HCT116 (cell line): ENCODE data around the gene LSM2. TPM values are rescaled to one million over a fixed set of nuclear protein-coding genes. Genes with fewer than 3 reads are reported as not detected.

Source experiments
- ATAC-seq: fragments of 200-7000 bp; cut with Tn5 transposase; 2 replicates; pipeline ENCODE4 v1.9.1; 2020; ENCODE audit warnings: mild to moderate bottlenecking, moderate library complexity
- BruUV-seq: library from RNA; stranded (reverse); fragments of 400-500 nt; replicated peaks from 2 replicates; lab custom pipeline; 2021; lab: Mats Ljungman, UMichigan
- CTCF ChIA-PET: fragments of 300-600 bp; sonication (Branson Sonifier 250); formaldehyde crosslinking; loops from one replicate; lab custom pipeline; 2021; ENCODE audit warnings: antibody characterized with exemption; lab: Charles Lee
- POLR2A ChIA-PET: fragments of 300-600, 350-600 bp; sonication (Branson Sonifier 250); formaldehyde crosslinking; loops from one replicate; lab custom pipeline; 2021; ENCODE audit warnings: antibody characterized with exemption; lab: Charles Lee
- RAD21 ChIA-PET, 2 experiments: fragments of 300-600 bp; sonication (Branson Sonifier 250); formaldehyde crosslinking; loops; one replicate each; lab custom pipeline; 2023; ENCODE audit warnings: low total read pairs in 2 of 2; ENCODE audit not compliant: uncharacterized antibody in 2 of 2, unreplicated experiment in 2 of 2, low non-redundant PET in 1 of 2; lab: Charles Lee
- DNase-seq: peaks from one replicate; pipeline ENCODE4 v3.0.0-alpha.2; 2010; ENCODE audit warnings: low read depth, low spot score
- H2AFZ ChIP-seq: fragments of 200-600 bp; shearing (Covaris generic), sonication (generic); 2 replicates; pipeline ENCODE4 v1.6.1; 2017; ENCODE audit warnings: low read depth, mixed run types, mixed read lengths, antibody characterized with exemption, low read length; ENCODE audit not compliant: poor library complexity, severe bottlenecking
- H3K27ac ChIP-seq: 2 replicates; pipeline ENCODE4 v1.5.1; 2012; ENCODE audit warnings: low read depth, low read length
- H3K27me3 ChIP-seq: fragments of 200-600 bp; sonication (generic); 2 replicates; pipeline ENCODE4 v1.6.1; 2016; ENCODE audit warnings: mixed run types, low read length, mixed read lengths; ENCODE audit not compliant: insufficient read depth
- H3K36me3 ChIP-seq, 2 experiments: fragments of 200-500 bp in 1 of 2; fragments of 200-600 bp in 1 of 2; sonication (Bioruptor generic) in 1 of 2; sonication (generic) in 1 of 2; 2 replicates each; pipeline versions ENCODE4 v1.5.1 to v1.6.1; 2014 to 2016; ENCODE audit warnings: low read length in 2 of 2, inconsistent platforms in 1 of 2, mixed read lengths in 1 of 2, mixed run types in 1 of 2; ENCODE audit not compliant: insufficient read depth in 2 of 2, control insufficient read depth in 1 of 2
- H3K4me1 ChIP-seq, 2 experiments: fragments of 200-600 bp in 1 of 2; sonication (generic) in 1 of 2; 2 replicates each; pipeline versions ENCODE4 v1.5.1 to v1.6.1; 2012 to 2017; ENCODE audit warnings: low read length in 2 of 2, inconsistent platforms in 1 of 2, mild to moderate bottlenecking in 1 of 2, mixed read lengths in 1 of 2, mixed run types in 1 of 2, moderate library complexity in 1 of 2; ENCODE audit not compliant: insufficient read depth in 2 of 2, control insufficient read depth in 1 of 2
- H3K4me2 ChIP-seq: fragments of 200-600 bp; sonication (generic); 2 replicates; pipeline ENCODE4 v1.6.1; 2017; ENCODE audit warnings: mixed run types, low read length, mixed read lengths
- H3K4me3 ChIP-seq, 2 experiments: fragments of 200-600 bp in 1 of 2; sonication (generic) in 1 of 2; replicated peaks in 1 of 2; 2 replicates each; pipeline ENCODE4 v1.5.1; 2011 to 2016; ENCODE audit warnings: low read length in 2 of 2, control low read depth in 1 of 2, low read depth in 1 of 2, mild to moderate bottlenecking in 1 of 2, mixed read lengths in 1 of 2, mixed run types in 1 of 2
- H3K79me2 ChIP-seq: fragments of 200-600 bp; sonication (generic); 2 replicates; pipeline ENCODE4 v1.6.1; 2017; ENCODE audit warnings: mild to moderate bottlenecking, mixed run types, low read length, moderate library complexity, mixed read lengths; ENCODE audit not compliant: insufficient read depth
- H3K9ac ChIP-seq: fragments of 200-600 bp; sonication (generic); 2 replicates; pipeline ENCODE4 v1.6.1; 2016; ENCODE audit warnings: low read length, mixed read lengths
- H3K9me2 ChIP-seq: fragments of 200-600 bp; sonication (generic), shearing (Covaris generic); 2 replicates; pipeline ENCODE4 v1.6.1; 2017; ENCODE audit warnings: mixed run types, mild to moderate bottlenecking, moderate library complexity; ENCODE audit not compliant: insufficient read depth
- H3K9me3 ChIP-seq, 2 experiments: fragments of 200-500 bp in 1 of 2; fragments of 200-600 bp in 1 of 2; sonication (Bioruptor generic) in 1 of 2; sonication (generic) in 1 of 2; 2 replicates each; pipeline ENCODE4 v1.6.1; 2014 to 2017; ENCODE audit warnings: low read length in 2 of 2, mixed read lengths in 2 of 2, inconsistent platforms in 1 of 2, low read depth in 1 of 2, mild to moderate bottlenecking in 1 of 2, mixed run types in 1 of 2, moderate library complexity in 1 of 2; ENCODE audit not compliant: control insufficient read depth in 1 of 2, insufficient read depth in 1 of 2
- H4K20me1 ChIP-seq: fragments of 200-600 bp; sonication (generic), shearing (Covaris generic); 2 replicates; pipeline ENCODE4 v1.6.1; 2017; ENCODE audit warnings: mixed run types, mild to moderate bottlenecking, moderate library complexity; ENCODE audit not compliant: insufficient read depth
- CBX3 ChIP-seq: IDR thresholded peaks from 2 replicates; pipeline ENCODE4 v1.6.1; 2012; ENCODE audit warnings: low read depth
- CTCF ChIP-seq, 3 experiments: fragments of 200-600 bp in 1 of 3; sonication (generic) in 1 of 3; IDR thresholded peaks in 2 of 3; conservative IDR thresholded peaks in 1 of 3; 2 replicates each; pipeline ENCODE4 v1.5.1; 2012 to 2017; ENCODE audit warnings: low read depth in 2 of 3, low read length in 2 of 3, antibody characterized with exemption in 1 of 3, borderline replicate concordance in 1 of 3, control low read depth in 1 of 3, mild to moderate bottlenecking in 1 of 3, mixed read lengths in 1 of 3, mixed run types in 1 of 3, moderate library complexity in 1 of 3; ENCODE audit not compliant: insufficient read depth in 1 of 3
- EGR1 ChIP-seq: IDR thresholded peaks from 2 replicates; pipeline ENCODE4 v1.6.1; 2012; ENCODE audit warnings: low read depth
- EZH2 ChIP-seq: fragments of 200-600 bp; sonication (generic); IDR thresholded peaks from 2 replicates; pipeline ENCODE4 v1.6.1; 2017; ENCODE audit warnings: antibody characterized with exemption, mixed run types
- FOSL1 ChIP-seq: IDR thresholded peaks from 2 replicates; pipeline ENCODE4 v1.6.1; 2012; ENCODE audit warnings: low read depth
- JUND ChIP-seq: IDR thresholded peaks from 2 replicates; pipeline ENCODE4 v1.6.1; 2012
- MAX ChIP-seq: IDR thresholded peaks from 2 replicates; pipeline ENCODE4 v1.6.1; 2012
- POLR2AphosphoS5 ChIP-seq: IDR thresholded peaks from 2 replicates; pipeline ENCODE4 v1.6.1; 2011; ENCODE audit warnings: mild to moderate bottlenecking, low read depth, low read length, moderate library complexity
- RAD21 ChIP-seq: IDR thresholded peaks from 2 replicates; pipeline ENCODE4 v1.6.1; 2012; ENCODE audit warnings: low read depth, mild to moderate bottlenecking
- REST ChIP-seq: IDR thresholded peaks from 2 replicates; pipeline ENCODE4 v1.6.1; 2012; ENCODE audit warnings: low read depth
- SIN3A ChIP-seq: IDR thresholded peaks from 2 replicates; pipeline ENCODE4 v1.6.1; 2012; ENCODE audit warnings: low read depth
- SRF ChIP-seq: IDR thresholded peaks from 2 replicates; pipeline ENCODE4 v1.6.1; 2012; ENCODE audit warnings: low read depth
- TCF7L2 ChIP-seq: IDR thresholded peaks from 2 replicates; pipeline ENCODE4 v1.7.0; 2011; ENCODE audit warnings: borderline replicate concordance, inconsistent platforms; ENCODE audit not compliant: insufficient read depth, insufficient read length; ENCODE audit errors: extremely low read depth
- ZBTB33 ChIP-seq: IDR thresholded peaks from 2 replicates; pipeline ENCODE4 v1.6.1; 2011; ENCODE audit warnings: mild to moderate bottlenecking, low read length, moderate library complexity; ENCODE audit not compliant: insufficient replicate concordance; ENCODE audit errors: extremely low read depth
- ZFX ChIP-seq: fragments of 450-650 bp; IDR thresholded peaks from 2 replicates; pipeline ENCODE4 v1.6.1; 2017
- ZNF274 ChIP-seq: fragments of 200-500 bp; sonication (Bioruptor generic); IDR thresholded peaks from 2 replicates; pipeline ENCODE4 v1.6.1; 2014; ENCODE audit warnings: mild to moderate bottlenecking, low read depth, low read length, inconsistent platforms
- intact Hi-C: fragments of 100-400 bp; cut with micrococcal nuclease; formaldehyde crosslinking; loops from 2 replicates; pipeline ENCODE4 v1.10.0; 2022
- total RNA-seq: library from RNA; stranded (reverse); gene quantifications from one replicate; pipeline ENCODE4 v1.2.1, GENCODE V29; 2021; ENCODE audit not compliant: unreplicated experiment
- TF ChIP-seq, protein P1 (sequence below): IDR thresholded peaks from 2 replicates; pipeline ENCODE4 v1.6.1; 2012

Gene LSM2
- total RNA-seq, 1 experiment from 2014 or later: 89.7 TPM

- H3K79me2 ChIP-seq: no peaks in the 10 kb centered on the region
- no peaks in the 10 kb centered on the region for H4K20me1 ChIP-seq
- no peaks in the 10 kb centered on the region for H3K9me3 ChIP-seq
- TF ChIP-seq SIN3A (no peak), ZNF274 (no peak), SRF (no peak), EZH2 (no peak), POLR2AphosphoS5 (no peak), REST (no peak), ZFX (no peak), RAD21 (no peak), CBX3 (no peak), ZBTB33 (no peak), MAX (no peak), JUND (no peak), FOSL1 (no peak), CTCF (IDR thresholded peaks at IDR 0.05 in 2 of 3, conservative IDR thresholded peaks at IDR 0.05 in 1 of 3; ENCODE audit: borderline replicate concordance in 1 of 3, insufficient read depth in 1 of 3, low read depth in 2 of 3, low read length in 2 of 3) (no peak), TCF7L2 (no peak), EGR1 (no peak)
- TF ChIP-seq, protein P1, sequence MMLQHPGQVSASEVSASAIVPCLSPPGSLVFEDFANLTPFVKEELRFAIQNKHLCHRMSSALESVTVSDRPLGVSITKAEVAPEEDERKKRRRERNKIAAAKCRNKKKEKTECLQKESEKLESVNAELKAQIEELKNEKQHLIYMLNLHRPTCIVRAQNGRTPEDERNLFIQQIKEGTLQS: no peak
- TF ChIP-seq, all 23 proteins: peak for 0
- no peak overlapping the region for H3K9ac ChIP-seq
- H3K4me2 ChIP-seq: no peak overlapping the region
- H3K4me1 ChIP-seq: peaks cover 12 to 35% of the 10 kb centered on the region in 2 experiments; a peak in 3 of 4 replicates
- no peaks in the 10 kb centered on the region for H3K9me2 ChIP-seq
- peaks cover 0 to 5% of the 10 kb centered on the region in 2 experiments; a peak in 1 of 4 replicates for H3K36me3 ChIP-seq
- no peak overlapping the region for H2AFZ ChIP-seq
- ChIA-PET RAD21 (no interaction called here), POLR2A (no interaction called here), CTCF (interaction anchor here (0.9 kb wide), 1 partner anchor 64 kb away, joined by 5 read pairs; no protein-coding TSS in a partner anchor)
- no peak overlapping the region for H3K4me3 ChIP-seq
- intact Hi-C loops: no loop called here
- ATAC-seq (no peak), DNase-seq (no peak)
- BruUV-seq: no TSS peak
- no peaks in the 10 kb centered on the region for H3K27me3 ChIP-seq
- H3K27ac ChIP-seq: no peak overlapping the region; the same call in 1 of the 2 replicates
Observed at GRCh38 chr6:31765910-31766794, 40.6 kb downstream of the LSM2 start.
